ENCODE results near the gene NFILZ.

DNA sequence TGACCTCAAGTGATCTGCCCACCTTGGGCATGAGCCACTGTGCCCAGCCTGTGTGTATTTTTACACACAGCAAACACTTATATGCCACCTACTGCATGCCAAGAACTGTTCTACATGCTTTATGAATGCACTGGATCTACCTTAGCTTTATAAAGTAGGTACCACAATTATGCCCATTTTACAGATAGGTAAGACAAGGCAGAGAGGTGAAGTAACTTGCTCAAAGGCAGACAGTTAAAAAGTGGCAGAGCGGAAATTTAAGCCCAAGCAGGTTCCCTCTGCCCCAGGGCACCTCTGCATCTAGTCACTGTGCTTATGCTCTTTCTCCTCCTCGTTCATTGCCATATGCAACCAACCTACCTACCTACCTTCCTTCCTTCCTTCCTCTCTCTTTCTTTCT, 30.4 kb upstream of the NFILZ start:
- TF ChIP-seq, protein P1, sequence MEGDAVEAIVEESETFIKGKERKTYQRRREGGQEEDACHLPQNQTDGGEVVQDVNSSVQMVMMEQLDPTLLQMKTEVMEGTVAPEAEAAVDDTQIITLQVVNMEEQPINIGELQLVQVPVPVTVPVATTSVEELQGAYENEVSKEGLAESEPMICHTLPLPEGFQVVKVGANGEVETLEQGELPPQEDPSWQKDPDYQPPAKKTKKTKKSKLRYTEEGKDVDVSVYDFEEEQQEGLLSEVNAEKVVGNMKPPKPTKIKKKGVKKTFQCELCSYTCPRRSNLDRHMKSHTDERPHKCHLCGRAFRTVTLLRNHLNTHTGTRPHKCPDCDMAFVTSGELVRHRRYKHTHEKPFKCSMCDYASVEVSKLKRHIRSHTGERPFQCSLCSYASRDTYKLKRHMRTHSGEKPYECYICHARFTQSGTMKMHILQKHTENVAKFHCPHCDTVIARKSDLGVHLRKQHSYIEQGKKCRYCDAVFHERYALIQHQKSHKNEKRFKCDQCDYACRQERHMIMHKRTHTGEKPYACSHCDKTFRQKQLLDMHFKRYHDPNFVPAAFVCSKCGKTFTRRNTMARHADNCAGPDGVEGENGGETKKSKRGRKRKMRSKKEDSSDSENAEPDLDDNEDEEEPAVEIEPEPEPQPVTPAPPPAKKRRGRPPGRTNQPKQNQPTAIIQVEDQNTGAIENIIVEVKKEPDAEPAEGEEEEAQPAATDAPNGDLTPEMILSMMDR (conservative IDR thresholded peaks at IDR 0.05) = no peak
- TF ChIP-seq EZH2 (IDR thresholded peaks at IDR 0.05; ENCODE audit: low read depth) = no peak
